Karpas-422 (cell line): ENCODE measurements around the gene RNF103. TPM values are rescaled to one million over a fixed set of nuclear protein-coding genes. Genes with fewer than 3 reads are reported as not detected.
A peak's percentile ranks its signal among the peaks of the same experiment; 100 is the strongest.
"Not testable (repeated sequence)": the region's sequence is repeated elsewhere in the genome, so short reads cannot be mapped to it uniquely, and the experiment has no call there.

Experiments used
- DNase-seq: peaks from one replicate; pipeline ENCODE4 v3.0.0-alpha.2; 2015
- H2AFZ ChIP-seq: fragments of 200-600 bp; sonication (generic); 2 replicates; pipeline ENCODE4 v1.6.1; 2014; ENCODE audit warnings: antibody characterized with exemption, low read length, mixed read lengths
- H3K27ac ChIP-seq: fragments of 200-600 bp; sonication (generic); 2 replicates; pipeline ENCODE4 v1.5.1; 2014; ENCODE audit warnings: mild to moderate bottlenecking, low read length, moderate library complexity
- H3K27me3 ChIP-seq: fragments of 200-600 bp; sonication (generic); 2 replicates; pipeline ENCODE4 v1.6.1; 2014; ENCODE audit warnings: low read length, mixed read lengths
- H3K36me3 ChIP-seq: fragments of 200-600 bp; sonication (generic); 2 replicates; pipeline ENCODE4 v1.6.1; 2014; ENCODE audit warnings: low read length, mixed read lengths; ENCODE audit not compliant: insufficient read depth
- H3K4me1 ChIP-seq: fragments of 200-600 bp; sonication (generic); 2 replicates; pipeline ENCODE4 v1.6.1; 2014; ENCODE audit warnings: mild to moderate bottlenecking, low read length, mixed read lengths
- H3K4me2 ChIP-seq: fragments of 200-600 bp; sonication (generic); 2 replicates; pipeline ENCODE4 v1.6.1; 2014; ENCODE audit warnings: low read length, low read depth, mild to moderate bottlenecking; ENCODE audit not compliant: poor library complexity, severe bottlenecking
- H3K4me3 ChIP-seq: fragments of 200-600 bp; sonication (generic); 2 replicates; pipeline ENCODE4 v1.5.1; 2014; ENCODE audit warnings: mild to moderate bottlenecking, antibody characterized with exemption, low read length, mixed read lengths
- H3K79me2 ChIP-seq: fragments of 200-600 bp; sonication (generic); 2 replicates; pipeline ENCODE4 v1.6.1; 2014; ENCODE audit warnings: mild to moderate bottlenecking, low read length, mixed read lengths
- H3K9ac ChIP-seq: fragments of 200-600 bp; sonication (generic); 2 replicates; pipeline ENCODE4 v1.6.0; 2014; ENCODE audit warnings: low read length
- H3K9me2 ChIP-seq: fragments of 200-600 bp; sonication (generic), shearing (Covaris generic); replicated peaks from 2 replicates; pipeline ENCODE4 v1.6.0; 2014; ENCODE audit warnings: mild to moderate bottlenecking, low read length, moderate library complexity; ENCODE audit not compliant: insufficient read depth
- H3K9me3 ChIP-seq: fragments of 300-700, 200-600 bp; sonication (generic); 2 replicates; pipeline ENCODE4 v1.6.1; 2014; ENCODE audit warnings: low read length, mixed read lengths
- H4K20me1 ChIP-seq: fragments of 200-600 bp; sonication (generic); 2 replicates; pipeline ENCODE4 v1.6.1; 2014; ENCODE audit warnings: mild to moderate bottlenecking, antibody characterized with exemption, low read length, low read depth; ENCODE audit not compliant: insufficient read depth
- total RNA-seq: library from RNA; depleted of rRNA; stranded (reverse); fragments of >200 nt; shearing (Covaris generic); gene quantifications from 2 replicates; pipeline ENCODE4 v1.2.3, GENCODE V29; 2014; ENCODE audit warnings: low replicate concordance; rRNA removed

RNF103 gene, protein sequence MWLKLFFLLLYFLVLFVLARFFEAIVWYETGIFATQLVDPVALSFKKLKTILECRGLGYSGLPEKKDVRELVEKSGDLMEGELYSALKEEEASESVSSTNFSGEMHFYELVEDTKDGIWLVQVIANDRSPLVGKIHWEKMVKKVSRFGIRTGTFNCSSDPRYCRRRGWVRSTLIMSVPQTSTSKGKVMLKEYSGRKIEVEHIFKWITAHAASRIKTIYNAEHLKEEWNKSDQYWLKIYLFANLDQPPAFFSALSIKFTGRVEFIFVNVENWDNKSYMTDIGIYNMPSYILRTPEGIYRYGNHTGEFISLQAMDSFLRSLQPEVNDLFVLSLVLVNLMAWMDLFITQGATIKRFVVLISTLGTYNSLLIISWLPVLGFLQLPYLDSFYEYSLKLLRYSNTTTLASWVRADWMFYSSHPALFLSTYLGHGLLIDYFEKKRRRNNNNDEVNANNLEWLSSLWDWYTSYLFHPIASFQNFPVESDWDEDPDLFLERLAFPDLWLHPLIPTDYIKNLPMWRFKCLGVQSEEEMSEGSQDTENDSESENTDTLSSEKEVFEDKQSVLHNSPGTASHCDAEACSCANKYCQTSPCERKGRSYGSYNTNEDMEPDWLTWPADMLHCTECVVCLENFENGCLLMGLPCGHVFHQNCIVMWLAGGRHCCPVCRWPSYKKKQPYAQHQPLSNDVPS
- 22.7 and 37.8 TPM in 2 replicates for total RNA-seq

DNA sequence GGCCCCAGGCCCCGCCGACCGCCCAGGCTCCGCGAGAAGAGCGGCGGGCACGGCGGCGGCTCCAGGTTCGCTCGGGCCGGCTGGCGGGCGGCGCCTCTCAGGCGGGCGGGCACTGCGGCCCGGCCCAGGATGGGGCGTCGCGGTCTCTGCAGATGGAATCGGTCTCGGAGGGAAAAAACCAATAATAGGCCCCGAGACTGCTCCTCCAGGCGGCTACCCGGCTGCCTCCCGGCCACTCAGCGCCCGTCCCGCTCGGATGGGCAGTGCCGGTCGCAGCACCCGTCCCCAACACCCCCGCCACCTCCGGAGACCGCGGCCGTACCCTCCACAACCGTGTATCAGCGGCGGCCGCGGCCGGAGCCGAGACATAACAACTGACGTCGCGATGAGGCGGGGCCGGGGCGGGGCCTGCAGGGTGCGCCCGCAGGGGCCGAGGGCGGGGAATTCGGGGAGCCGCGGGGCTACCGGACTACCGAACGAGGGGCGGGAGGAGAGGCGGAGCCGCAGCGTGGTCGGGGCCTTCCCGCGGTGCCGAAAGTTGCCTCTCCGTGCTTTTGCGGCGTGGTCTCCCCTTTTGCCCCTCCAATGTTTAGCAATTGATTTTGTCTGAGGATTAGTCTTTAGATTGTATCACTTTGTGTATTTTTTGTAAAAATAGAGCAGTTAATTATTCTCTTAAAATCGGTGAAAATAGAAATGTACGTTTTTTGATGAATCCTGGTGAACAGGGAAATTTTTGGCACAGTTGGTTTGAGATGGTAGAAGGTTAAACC lies at the start of gene RNF103:
RNF103 (minus strand) TSS at position 372 of the 773 bp plus-strand sequence. CDS start 979 bp downstream, outside the sequence.
- no peaks in the 10 kb centered on the region for H3K9me2 ChIP-seq
- H3K79me2 ChIP-seq: peaks cover 42% of the 10 kb centered on the region
- peak within 1 kb of the TSS; percentile 77 for H3K4me3 ChIP-seq
- H3K9me3 ChIP-seq: no peaks in the 10 kb centered on the region
- peak within 1 kb of the TSS; percentile 84 for H3K9ac ChIP-seq
- no peaks in the 10 kb centered on the region for H3K27me3 ChIP-seq
- H4K20me1 ChIP-seq: no peaks in the 10 kb centered on the region; the same call in 1 of the 2 replicates
- peak within 1 kb of the TSS; percentile 72 for H3K27ac ChIP-seq
- H2AFZ ChIP-seq: peak within 1 kb of the TSS; percentile 75
- H3K36me3 ChIP-seq: peaks cover 14% of the 10 kb centered on the region
- peaks cover 28% of the 10 kb centered on the region for H3K4me1 ChIP-seq
- peak; percentile 98 for DNase-seq
- peak within 1 kb of the TSS; percentile 82 for H3K4me2 ChIP-seq

DNA sequence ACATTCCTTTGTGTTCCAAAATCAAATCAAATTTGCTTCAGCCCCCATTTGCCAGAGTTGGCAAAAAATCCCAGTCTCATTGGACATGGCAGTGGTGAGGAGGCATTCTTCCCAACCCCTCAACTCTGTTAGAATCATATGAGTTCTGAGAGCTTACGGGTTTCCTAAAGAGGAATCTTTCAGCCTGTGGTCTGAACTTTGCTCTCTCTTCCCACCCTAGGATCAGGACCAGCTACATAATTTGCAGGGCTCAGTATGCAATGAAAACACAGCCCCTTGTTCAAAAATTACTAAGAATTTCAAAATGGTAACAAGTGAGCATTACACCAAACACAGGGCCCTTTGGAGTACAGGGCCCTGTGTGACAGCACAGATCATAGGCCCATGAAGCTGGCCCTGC lies 49.3 kb upstream of the RNF103 start:
- Histone ChIP-seq H3K27me3 (no peaks in the 10 kb centered on the region), H3K9me2 (no peaks in the 10 kb centered on the region), H3K4me2 (no peak overlapping the region), H3K4me3 (no peak overlapping the region), H3K79me2 (no peaks in the 10 kb centered on the region), H2AFZ (no peak overlapping the region), H3K9ac (no peak overlapping the region), H3K36me3 (no peaks in the 10 kb centered on the region), H3K27ac (no peak overlapping the region), H3K9me3 (no peaks in the 10 kb centered on the region), H4K20me1 (no peaks in the 10 kb centered on the region), H3K4me1 (no peaks in the 10 kb centered on the region)
- no peak for DNase-seq

DNA sequence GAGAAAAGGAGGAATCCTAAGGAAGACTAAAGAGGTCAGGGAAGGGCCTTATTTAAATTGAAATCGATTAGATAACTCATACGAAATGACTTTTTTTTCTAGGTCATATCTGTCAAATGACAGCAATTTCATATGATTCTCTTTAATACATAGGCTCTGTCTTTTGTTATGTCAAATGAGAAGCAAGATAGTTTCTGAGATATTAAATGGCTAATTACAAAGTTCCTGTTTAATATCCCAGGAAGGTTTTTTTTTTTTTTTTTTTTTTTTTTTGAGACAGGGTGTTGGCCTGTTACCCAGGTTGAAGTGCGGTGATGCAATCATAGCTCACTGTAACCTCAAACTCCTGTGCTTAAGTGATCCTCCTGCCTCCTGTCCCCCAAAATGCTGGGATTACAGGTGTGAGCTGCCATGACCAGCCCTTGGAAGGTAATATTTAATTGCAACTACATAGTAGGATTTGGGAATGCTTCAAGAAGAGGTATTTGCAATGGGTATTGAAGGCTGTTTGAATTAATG lies 48.4 kb upstream of the RNF103 start:
- Histone ChIP-seq H3K4me1 (no peaks in the 10 kb centered on the region), H3K79me2 (no peaks in the 10 kb centered on the region), H2AFZ (no peak overlapping the region), H3K9ac (no peak overlapping the region), H3K36me3 (no peaks in the 10 kb centered on the region), H4K20me1 (no peaks in the 10 kb centered on the region), H3K4me2 (no peak overlapping the region), H3K9me3 (no peaks in the 10 kb centered on the region), H3K9me2 (no peaks in the 10 kb centered on the region), H3K27me3 (no peaks in the 10 kb centered on the region), H3K27ac (no peak overlapping the region), H3K4me3 (no peak overlapping the region)
- no peak for DNase-seq

DNA sequence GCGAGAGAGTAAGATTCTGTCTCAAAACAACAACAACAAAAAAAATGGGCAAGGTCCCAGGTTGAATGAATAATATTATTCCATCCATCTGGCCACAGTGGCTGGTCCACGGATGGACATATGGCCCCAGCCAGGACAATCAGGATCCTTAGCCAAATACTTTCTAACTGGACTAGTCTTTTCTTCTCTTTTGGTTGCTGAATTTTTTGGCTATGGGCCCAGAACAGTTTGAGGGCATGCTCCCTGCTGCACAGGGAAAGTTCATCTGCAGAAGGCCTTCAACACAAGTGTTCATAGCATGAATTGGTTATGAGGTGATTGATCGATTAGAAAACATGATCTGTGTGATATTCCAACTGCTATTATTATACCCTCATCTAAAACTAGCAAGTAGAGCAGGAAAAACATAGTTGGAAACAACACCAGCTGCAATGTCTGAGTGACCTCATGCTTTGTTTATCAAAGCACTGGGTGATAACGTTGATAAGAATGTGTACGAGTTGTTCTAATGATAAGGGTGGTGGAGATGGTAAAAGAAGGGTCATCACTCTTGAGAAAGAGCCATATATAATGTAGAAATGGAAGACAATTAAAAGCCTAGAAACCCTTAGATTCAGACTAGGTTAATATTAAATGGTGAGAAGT lies 47.8 kb upstream of the RNF103 start:
- no peak for DNase-seq
- Histone ChIP-seq H3K4me2 (no peak overlapping the region), H3K4me3 (no peak overlapping the region), H3K9me3 (no peaks in the 10 kb centered on the region), H3K27me3 (no peaks in the 10 kb centered on the region), H2AFZ (no peak overlapping the region), H3K9ac (no peak overlapping the region), H3K4me1 (no peaks in the 10 kb centered on the region), H4K20me1 (no peaks in the 10 kb centered on the region), H3K9me2 (no peaks in the 10 kb centered on the region), H3K36me3 (no peaks in the 10 kb centered on the region), H3K79me2 (no peaks in the 10 kb centered on the region), H3K27ac (no peak overlapping the region)

DNA sequence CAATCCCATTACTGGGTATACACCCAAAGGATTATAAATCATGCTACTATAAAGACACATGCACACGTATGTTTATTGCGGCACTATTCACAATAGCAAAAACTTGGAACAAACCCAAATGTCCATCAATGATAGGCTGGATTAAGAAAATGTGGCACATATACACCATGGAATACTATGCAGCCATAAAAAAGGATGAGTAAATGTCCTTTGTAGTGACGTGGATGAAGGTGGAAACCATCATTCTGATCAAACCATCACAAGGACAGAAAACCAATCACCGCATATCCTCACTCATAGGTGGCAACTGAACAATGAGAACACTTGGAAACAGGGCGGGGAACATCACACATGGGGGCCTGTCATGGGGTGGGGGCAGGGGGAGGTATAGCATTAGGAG lies 45.7 kb upstream of the RNF103 start:
- H3K79me2 ChIP-seq, H2AFZ ChIP-seq, H3K9ac ChIP-seq: not testable (repeated sequence)

DNA sequence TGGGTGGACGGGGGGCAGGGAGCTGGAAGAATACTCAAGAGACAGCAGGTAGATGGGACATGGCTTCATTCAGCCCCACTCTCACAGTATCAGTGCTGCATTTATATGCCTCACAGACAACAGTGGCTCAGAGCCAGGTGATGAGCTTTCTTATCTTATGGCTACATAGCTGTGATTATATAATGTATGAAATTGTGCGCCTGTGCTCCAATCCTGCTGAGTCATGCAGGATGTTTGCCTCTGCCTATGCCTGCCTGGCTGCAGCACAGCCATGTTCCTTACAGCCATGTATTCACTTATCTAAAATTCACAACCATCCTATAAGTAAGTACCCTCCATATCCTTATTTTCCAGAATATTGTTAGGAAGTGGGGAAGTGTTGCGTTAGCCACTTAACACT lies 37.7 kb upstream of the RNF103 start:
- H4K20me1 ChIP-seq: no peaks in the 10 kb centered on the region
- no peak overlapping the region for H3K4me2 ChIP-seq
- no peaks in the 10 kb centered on the region for H3K4me1 ChIP-seq
- no peaks in the 10 kb centered on the region for H3K79me2 ChIP-seq
- H3K36me3 ChIP-seq: no peaks in the 10 kb centered on the region
- no peak overlapping the region for H3K4me3 ChIP-seq
- H3K27me3 ChIP-seq: no peaks in the 10 kb centered on the region
- peaks cover 6% of the 10 kb centered on the region for H3K9me3 ChIP-seq
- H3K27ac ChIP-seq: no peak overlapping the region
- H2AFZ ChIP-seq: no peak overlapping the region
- H3K9ac ChIP-seq: no peak overlapping the region
- DNase-seq: peak; percentile 62
- no peaks in the 10 kb centered on the region for H3K9me2 ChIP-seq

More for the DNA sequence above, 45.7 kb upstream of the RNF103 start:
- not testable (repeated sequence) for H3K27ac ChIP-seq, H3K36me3 ChIP-seq, H3K9me3 ChIP-seq, H3K9me2 ChIP-seq, H4K20me1 ChIP-seq, H3K4me2 ChIP-seq, H3K4me3 ChIP-seq, H3K27me3 ChIP-seq, DNase-seq, H3K4me1 ChIP-seq

DNA sequence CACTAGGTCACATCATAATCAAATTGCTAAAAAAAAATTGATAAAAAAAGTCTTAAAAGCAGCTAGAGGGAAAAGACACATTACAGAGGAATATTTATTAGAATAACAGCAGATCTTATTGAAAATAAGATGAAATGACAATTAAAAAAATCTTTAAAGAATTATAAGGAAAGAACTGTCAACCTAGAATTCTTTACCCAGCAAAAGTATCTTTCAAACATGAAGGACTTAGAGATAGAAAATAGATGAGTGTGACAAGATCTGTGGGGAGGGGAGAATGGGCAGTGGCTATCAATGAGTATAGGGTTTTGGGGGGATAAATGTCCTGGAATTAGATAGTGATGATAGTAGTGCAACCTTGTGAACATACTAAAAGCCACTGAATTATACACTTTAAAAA lies 26.5 kb upstream of the RNF103 start:
- Histone ChIP-seq H3K9ac (no peak overlapping the region), H3K4me1 (no peaks in the 10 kb centered on the region), H3K27ac (no peak overlapping the region), H3K79me2 (no peaks in the 10 kb centered on the region), H3K9me3 (no peaks in the 10 kb centered on the region), H3K36me3 (no peaks in the 10 kb centered on the region), H2AFZ (no peak overlapping the region), H3K4me3 (no peak overlapping the region), H3K4me2 (no peak overlapping the region), H4K20me1 (no peaks in the 10 kb centered on the region), H3K9me2 (no peaks in the 10 kb centered on the region), H3K27me3 (no peaks in the 10 kb centered on the region)
- no peak for DNase-seq
